Measurements from ENCODE around the gene TNS3.
"Not testable (repeated sequence)": the region's sequence is repeated elsewhere in the genome, so short reads cannot be mapped to it uniquely, and the experiment has no call there.

Gene TNS3

DNA sequence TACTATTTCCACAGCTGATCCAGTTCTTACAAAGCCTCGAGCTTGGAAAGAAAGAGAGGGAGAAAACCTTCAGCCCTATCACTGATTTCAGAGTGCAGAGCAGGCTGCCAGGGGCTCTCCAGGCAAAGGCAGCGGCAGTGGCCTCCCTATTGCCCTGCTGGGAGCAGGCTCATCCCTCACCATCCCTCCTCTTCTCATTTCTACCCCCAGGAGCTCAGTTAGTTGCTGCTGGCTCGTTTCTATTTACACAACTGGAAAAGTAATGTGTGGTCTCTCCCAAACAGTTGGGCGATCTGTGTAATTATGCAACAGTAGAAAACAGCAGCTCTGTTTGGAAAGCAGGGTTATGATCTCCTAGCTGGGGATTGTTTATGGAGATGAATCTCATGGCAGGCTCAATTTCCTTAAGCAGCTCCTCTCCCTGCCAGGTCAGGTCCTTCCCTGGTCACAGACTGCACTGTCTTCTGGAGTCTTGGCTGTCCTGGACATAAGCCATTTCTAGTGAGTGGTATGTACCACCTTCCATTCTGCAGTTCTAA is 28.7 kb upstream of the TNS3 start:
- Mint-ChIP-seq H3K36me3 (no peaks in the 10 kb centered on the region), H3K9me3 (ENCODE audit: low read depth) (no peaks in the 10 kb centered on the region), H3K4me1 (ENCODE audit: low read depth) (no peaks in the 10 kb centered on the region), H3K27ac (no peak overlapping the region), H3K4me3 (no peak overlapping the region), H3K27me3 (no peaks in the 10 kb centered on the region)

DNA sequence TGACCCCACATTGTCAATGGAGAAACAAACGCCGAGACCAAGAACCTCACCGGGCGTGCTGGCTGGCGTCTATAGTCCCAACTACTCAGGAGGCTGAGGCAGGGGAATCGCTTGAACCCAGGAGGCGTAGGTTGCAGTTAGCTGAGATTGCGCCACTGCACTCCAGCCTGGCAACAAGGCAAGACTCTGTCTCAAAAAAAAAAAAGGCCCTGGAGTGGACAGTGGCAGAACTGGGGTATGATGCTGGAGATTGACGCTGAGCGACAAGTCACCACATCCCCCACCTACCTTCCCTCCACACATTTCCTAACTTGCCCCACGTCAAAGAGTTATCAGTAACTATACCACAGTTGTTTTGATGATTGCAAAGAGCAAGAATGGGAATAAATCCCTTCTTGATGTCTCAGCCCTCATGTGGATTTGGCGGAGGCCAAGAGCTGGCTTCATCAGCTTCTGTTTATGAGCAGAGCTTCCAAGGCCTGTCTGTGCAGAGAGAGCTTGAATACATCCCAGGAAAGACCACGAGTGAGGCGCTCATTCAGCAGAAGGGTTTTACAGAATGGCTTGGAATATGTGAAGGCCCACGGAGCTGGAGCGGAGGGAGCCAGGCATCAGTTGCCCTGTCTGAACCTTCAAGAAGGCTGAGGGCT is 28.0 kb upstream of the TNS3 start:
- Mint-ChIP-seq H3K27me3 (no peaks in the 10 kb centered on the region), H3K36me3 (no peaks in the 10 kb centered on the region), H3K27ac (no peak overlapping the region), H3K9me3 (ENCODE audit: low read depth) (no peaks in the 10 kb centered on the region), H3K4me1 (ENCODE audit: low read depth) (no peaks in the 10 kb centered on the region), H3K4me3 (no peak overlapping the region)

GRCh38 chr7:47606593-47607046 is 24.7 kb upstream of the TNS3 start:
- H3K36me3 Mint-ChIP-seq; H3K4me1 Mint-ChIP-seq (ENCODE audit: low read depth); H3K27ac Mint-ChIP-seq; H3K9me3 Mint-ChIP-seq (ENCODE audit: low read depth); H3K27me3 Mint-ChIP-seq; H3K4me3 Mint-ChIP-seq: not testable (repeated sequence)

GRCh38 chr7:47605816-47606575 is 24.1 kb upstream of the TNS3 start:
- H3K4me1 Mint-ChIP-seq (ENCODE audit: low read depth) = no peaks in the 10 kb centered on the region
- no peak overlapping the region for H3K4me3 Mint-ChIP-seq
- H3K36me3 Mint-ChIP-seq = no peaks in the 10 kb centered on the region
- H3K27ac Mint-ChIP-seq = no peak overlapping the region
- no peaks in the 10 kb centered on the region for H3K9me3 Mint-ChIP-seq (ENCODE audit: low read depth)
- peaks cover 3% of the 10 kb centered on the region for H3K27me3 Mint-ChIP-seq

DNA sequence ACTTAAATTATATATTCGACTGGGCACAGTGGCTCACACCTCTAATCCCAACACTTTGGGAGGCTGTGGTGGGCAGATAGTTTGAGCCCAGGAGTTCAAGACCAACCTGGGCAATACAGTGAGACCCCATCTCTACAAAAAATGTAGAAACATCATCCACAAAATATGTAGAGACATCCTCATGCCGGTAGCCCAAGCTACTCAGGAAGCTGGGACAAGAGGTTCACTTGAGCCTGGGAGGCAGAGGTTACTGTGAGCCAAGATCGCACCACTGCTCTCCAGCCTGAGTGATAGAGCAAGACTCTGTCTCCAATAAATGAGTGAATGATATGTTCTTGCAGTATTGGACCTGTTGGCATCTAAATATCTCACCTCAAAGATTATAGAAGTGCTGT is 22.6 kb upstream of the TNS3 start:
- Mint-ChIP-seq H3K27ac (no peak overlapping the region), H3K4me1 (ENCODE audit: low read depth) (no peaks in the 10 kb centered on the region)

GRCh38 chr7:47603514-47604255 is 21.8 kb upstream of the TNS3 start:
- not testable (repeated sequence) for H3K4me1 Mint-ChIP-seq (ENCODE audit: low read depth); H3K9me3 Mint-ChIP-seq (ENCODE audit: low read depth); H3K27me3 Mint-ChIP-seq; H3K4me3 Mint-ChIP-seq; H3K36me3 Mint-ChIP-seq; H3K27ac Mint-ChIP-seq

More for the DNA sequence above, 22.6 kb upstream of the TNS3 start:
- Mint-ChIP-seq H3K4me3 (no peak overlapping the region), H3K36me3 (no peaks in the 10 kb centered on the region), H3K9me3 (ENCODE audit: low read depth) (no peaks in the 10 kb centered on the region), H3K27me3 (peaks cover 7% of the 10 kb centered on the region)

- H3K4me3 Mint-ChIP-seq = no peak overlapping the region
- H3K4me1 Mint-ChIP-seq (ENCODE audit: low read depth) = no peaks in the 10 kb centered on the region
- no peak overlapping the region for H3K27ac Mint-ChIP-seq
- peaks cover 7% of the 10 kb centered on the region for H3K27me3 Mint-ChIP-seq
- no peaks in the 10 kb centered on the region for H3K9me3 Mint-ChIP-seq (ENCODE audit: low read depth)
- H3K36me3 Mint-ChIP-seq = no peaks in the 10 kb centered on the region
Measured at GRCh38 chr7:47602272-47603004, 20.5 kb upstream of the TNS3 start.

DNA sequence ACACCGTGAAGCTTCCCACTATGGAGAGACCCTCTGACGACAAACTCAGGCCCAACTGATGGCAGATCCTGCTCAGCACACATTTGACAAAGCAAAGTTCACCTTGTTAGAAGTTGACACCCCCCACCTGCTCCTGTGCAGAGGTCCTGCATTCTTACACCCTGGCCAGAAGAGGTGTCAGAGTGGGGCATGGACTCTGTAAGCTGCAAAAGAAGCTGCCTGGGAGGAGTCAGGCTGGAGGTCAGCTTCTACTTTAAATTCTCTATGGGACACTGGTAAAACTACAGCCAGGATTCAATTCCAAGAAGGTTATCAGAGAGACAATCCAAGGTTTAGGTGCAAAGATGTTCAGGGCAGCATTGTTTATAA is 20.0 kb upstream of the TNS3 start:
- Mint-ChIP-seq H3K4me1 (ENCODE audit: low read depth) (no peaks in the 10 kb centered on the region), H3K27me3 (peaks cover 7% of the 10 kb centered on the region), H3K4me3 (no peak overlapping the region), H3K36me3 (no peaks in the 10 kb centered on the region), H3K9me3 (ENCODE audit: low read depth) (no peaks in the 10 kb centered on the region), H3K27ac (no peak overlapping the region)

- H3K9me3 Mint-ChIP-seq (ENCODE audit: low read depth) = no peaks in the 10 kb centered on the region
Measured at GRCh38 chr7:47601119-47601880, 19.4 kb upstream of the TNS3 start.

DNA sequence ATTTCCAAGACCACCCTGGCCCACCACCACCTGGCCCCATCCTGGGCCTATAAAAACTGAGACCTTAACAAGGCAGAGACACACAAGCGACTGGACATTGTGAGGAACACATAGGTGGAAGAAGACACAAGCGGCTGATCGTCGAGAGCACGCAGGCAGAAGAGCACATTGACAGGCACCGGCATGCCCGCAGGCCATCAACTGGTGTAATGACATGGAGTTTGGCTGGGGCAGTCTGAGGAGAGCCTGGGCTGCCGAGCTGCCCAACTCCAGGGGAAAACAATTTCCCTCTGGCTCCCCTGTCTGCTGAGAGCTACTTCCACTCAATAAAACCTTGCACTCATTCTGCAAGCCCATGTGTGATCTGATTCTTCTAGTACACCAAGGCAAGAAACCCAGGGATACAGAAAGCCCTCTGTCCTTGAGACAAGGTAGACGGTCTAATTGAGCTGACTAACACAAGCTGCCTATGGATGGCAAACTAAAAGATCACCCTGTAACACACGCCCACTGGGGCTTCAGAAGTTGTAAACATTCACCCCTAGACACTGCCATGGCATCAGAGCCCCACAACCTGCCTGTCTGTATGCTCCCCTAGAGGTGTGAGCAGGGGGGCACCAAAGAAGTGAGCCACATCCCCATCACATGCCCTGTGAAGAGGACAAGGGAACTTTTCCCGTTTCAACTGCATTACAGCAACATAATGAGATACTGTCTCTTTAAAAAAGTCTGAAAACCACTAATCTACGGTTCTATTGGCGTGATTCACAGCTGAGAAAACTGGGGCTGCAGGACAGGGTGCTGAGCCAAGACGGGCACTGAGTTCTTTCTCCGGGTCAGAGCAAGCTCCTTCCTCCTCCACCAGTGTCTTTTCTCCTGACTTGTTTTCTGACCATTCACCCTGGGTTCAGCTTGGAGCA is 18.5 kb upstream of the TNS3 start:
- Mint-ChIP-seq H3K4me1 (ENCODE audit: low read depth) (no peaks in the 10 kb centered on the region), H3K9me3 (ENCODE audit: low read depth) (no peaks in the 10 kb centered on the region), H3K36me3 (no peaks in the 10 kb centered on the region), H3K27me3 (peaks cover 7% of the 10 kb centered on the region), H3K27ac (no peak overlapping the region), H3K4me3 (no peak overlapping the region)

More at GRCh38 chr7:47601119-47601880, 19.4 kb upstream of the TNS3 start:
- Mint-ChIP-seq H3K27ac (no peak overlapping the region), H3K27me3 (peaks cover 7% of the 10 kb centered on the region), H3K4me3 (no peak overlapping the region), H3K4me1 (ENCODE audit: low read depth) (no peaks in the 10 kb centered on the region), H3K36me3 (no peaks in the 10 kb centered on the region)

DNA sequence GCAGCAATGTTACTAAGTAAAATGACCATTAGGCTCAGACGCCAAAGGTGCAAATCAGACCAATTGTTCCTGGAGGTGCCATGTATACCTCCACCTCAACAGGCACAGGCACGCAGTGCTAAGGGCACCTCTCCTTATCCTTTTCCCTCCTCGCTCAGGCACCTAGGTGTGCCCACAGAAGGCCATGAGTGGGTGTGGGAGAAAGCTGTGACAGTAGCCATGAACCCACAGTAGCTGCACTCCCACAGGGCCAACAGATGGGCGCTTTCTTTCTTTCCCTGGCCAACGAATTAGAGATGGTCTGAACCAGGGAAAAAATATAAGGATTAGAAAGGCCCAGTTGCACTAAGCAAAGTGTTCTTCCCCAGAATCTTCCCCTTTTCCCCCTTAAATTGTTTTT is 15.5 kb upstream of the TNS3 start:
- Mint-ChIP-seq H3K27ac (no peak overlapping the region), H3K4me3 (no peak overlapping the region), H3K36me3 (no peaks in the 10 kb centered on the region), H3K27me3 (peaks cover 5% of the 10 kb centered on the region), H3K4me1 (ENCODE audit: low read depth) (no peaks in the 10 kb centered on the region), H3K9me3 (ENCODE audit: low read depth) (no peaks in the 10 kb centered on the region)

- no peaks in the 10 kb centered on the region for H3K9me3 Mint-ChIP-seq (ENCODE audit: low read depth)
- no peaks in the 10 kb centered on the region for H3K36me3 Mint-ChIP-seq
- H3K4me3 Mint-ChIP-seq = no peak overlapping the region
- H3K4me1 Mint-ChIP-seq (ENCODE audit: low read depth) = no peaks in the 10 kb centered on the region
- peaks cover 5% of the 10 kb centered on the region for H3K27me3 Mint-ChIP-seq
- no peak overlapping the region for H3K27ac Mint-ChIP-seq
Measured at GRCh38 chr7:47596502-47597202, 14.7 kb upstream of the TNS3 start.

DNA sequence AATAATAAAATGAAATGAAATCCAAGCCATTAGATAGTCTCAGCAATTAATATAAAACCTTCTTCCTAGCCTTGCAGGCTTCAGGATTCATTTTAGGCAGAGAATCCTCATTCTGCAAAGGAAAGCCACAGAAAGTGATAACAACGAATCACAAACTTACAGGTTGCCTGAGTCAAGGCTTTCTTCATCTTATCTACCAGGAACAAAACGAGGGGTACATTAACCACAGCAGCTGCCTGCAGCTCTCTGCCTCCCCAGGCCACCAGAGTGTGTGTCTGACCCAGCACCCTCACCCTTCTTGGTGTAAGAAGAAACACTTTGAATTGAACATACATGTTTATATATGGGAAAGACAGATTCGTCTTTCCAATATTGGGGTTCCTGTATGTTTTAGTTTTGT is 12.5 kb upstream of the TNS3 start:
- Mint-ChIP-seq H3K4me1 (ENCODE audit: low read depth) (no peaks in the 10 kb centered on the region), H3K36me3 (no peaks in the 10 kb centered on the region), H3K27ac (no peak overlapping the region), H3K4me3 (no peak overlapping the region), H3K27me3 (no peaks in the 10 kb centered on the region), H3K9me3 (ENCODE audit: low read depth) (no peaks in the 10 kb centered on the region)

Measured in activated naive CD8-positive, alpha-beta T cell (primary cell).